ENCODE data around the gene LRRC2. TPM values are rescaled to one million over a fixed set of nuclear protein-coding genes. Genes with fewer than 3 reads are reported as not detected.
A peak's percentile ranks its signal among the peaks of the same experiment; 100 is the strongest.

The LRRC2 gene
- total and polyA plus RNA-seq, 9 of the 15 experiments (the other 6 are each of a cell fraction or from before 2014, with no cell fraction given) = 0.01 to 0.04 (median 0.03) TPM; not detected in 5

DNA sequence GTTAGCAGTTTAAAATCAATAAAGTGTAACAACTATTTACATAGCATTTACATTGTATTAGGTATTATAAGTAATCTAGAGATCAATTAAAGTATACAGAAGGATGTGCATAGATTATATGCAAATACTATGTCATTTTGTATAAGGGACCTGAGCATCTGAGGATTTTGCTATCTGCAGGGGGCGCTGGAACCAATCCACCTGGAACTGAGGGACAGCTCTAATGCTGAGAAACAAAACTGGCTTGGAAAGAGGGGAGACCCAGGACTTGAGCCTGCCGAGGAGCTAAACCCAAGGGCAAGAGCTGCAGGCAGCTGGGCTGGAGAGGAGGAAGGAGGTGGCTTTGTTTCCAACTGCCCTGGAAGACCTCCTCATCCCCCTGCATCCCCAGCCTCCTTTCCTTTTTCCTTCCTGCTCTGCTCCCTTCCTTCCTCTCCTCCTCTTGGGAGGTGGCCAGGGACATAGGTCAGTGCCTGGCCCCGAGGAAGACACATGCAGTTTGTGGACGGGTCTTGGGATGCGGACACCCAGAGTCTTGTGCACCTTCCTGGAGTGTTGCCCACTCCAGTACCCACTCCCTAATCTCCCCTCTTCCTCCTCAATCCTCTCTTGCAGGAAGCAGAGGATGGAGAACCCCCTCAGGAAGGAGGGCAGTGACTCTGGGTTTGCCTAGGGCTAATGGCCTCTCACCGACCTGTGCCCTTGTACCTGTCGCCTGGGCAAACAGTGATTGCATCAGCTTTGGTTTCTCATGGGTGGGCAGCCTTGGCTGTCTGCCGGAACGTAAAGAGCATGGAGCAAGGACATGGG is 69.2 kb downstream of the LRRC2 start (continued):
- TF ChIP-seq NR4A1 (CRISPR knock-in tag; IDR thresholded peaks at IDR 0.05) = no peak
- TF ChIP-seq NR4A1 (tag; IDR thresholded peaks at IDR 0.05) = peak; percentile 62
- TF ChIP-seq, protein P1, sequence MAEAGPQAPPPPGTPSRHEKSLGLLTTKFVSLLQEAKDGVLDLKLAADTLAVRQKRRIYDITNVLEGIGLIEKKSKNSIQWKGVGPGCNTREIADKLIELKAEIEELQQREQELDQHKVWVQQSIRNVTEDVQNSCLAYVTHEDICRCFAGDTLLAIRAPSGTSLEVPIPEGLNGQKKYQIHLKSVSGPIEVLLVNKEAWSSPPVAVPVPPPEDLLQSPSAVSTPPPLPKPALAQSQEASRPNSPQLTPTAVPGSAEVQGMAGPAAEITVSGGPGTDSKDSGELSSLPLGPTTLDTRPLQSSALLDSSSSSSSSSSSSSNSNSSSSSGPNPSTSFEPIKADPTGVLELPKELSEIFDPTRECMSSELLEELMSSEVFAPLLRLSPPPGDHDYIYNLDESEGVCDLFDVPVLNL (CRISPR knock-in tag; IDR thresholded peaks at IDR 0.05; ENCODE audit: low read depth) = no peak
- TF ChIP-seq CTBP1 (IDR thresholded peaks at IDR 0.05; ENCODE audit: borderline replicate concordance) = peak; percentile 14; the same call in 1 of the 2 replicates
- 0 out of 2 replicates have a peak, but pooled peaks have one; percentile 15 for TF ChIP-seq ZNF644 (tag; IDR thresholded peaks at IDR 0.05; ENCODE audit: low read depth)
- peak; percentile 71; the same call in 1 of the 2 replicates for TF ChIP-seq PHB (CRISPR knock-in tag; IDR thresholded peaks at IDR 0.05)
- TF ChIP-seq RAD21 (CRISPR knock-in tag; conservative IDR thresholded peaks at IDR 0.05 in 1 of 2, IDR thresholded peaks at IDR 0.05 in 1 of 2) = peak; percentile 73 to 86
- TF ChIP-seq REST (IDR thresholded peaks at IDR 0.05; ENCODE audit: borderline replicate concordance) = peak; percentile 88; the same call in 1 of the 2 replicates
- no peak for TF ChIP-seq REST (CRISPR knock-in tag; IDR thresholded peaks at IDR 0.05; ENCODE audit: low read depth)
- TF ChIP-seq MYC (IDR thresholded peaks at IDR 0.05; ENCODE audit: low read depth, low read length) = no peak
- no peak for TF ChIP-seq MYC (CRISPR knock-in tag; IDR thresholded peaks at IDR 0.05; ENCODE audit: borderline replicate concordance, low read depth)
- TF ChIP-seq ZBTB17 (CRISPR knock-in tag; IDR thresholded peaks at IDR 0.05) = 0 out of 2 replicates have a peak, but pooled peaks have one; percentile 56
- no peak for TF ChIP-seq ZNF23 (CRISPR knock-in tag; IDR thresholded peaks at IDR 0.05)
- peak; percentile 46; the same call in 1 of the 2 replicates for TF ChIP-seq JUND (IDR thresholded peaks at IDR 0.05; ENCODE audit: borderline replicate concordance, low read depth, low read length)
- TF ChIP-seq JUND (tag; IDR thresholded peaks at IDR 0.05; ENCODE audit: borderline replicate concordance, low read depth, low read length) = no peak
- TF ChIP-seq MIER1 (IDR thresholded peaks at IDR 0.05; ENCODE audit: low read depth) = no peak
- TF ChIP-seq L3MBTL2 (IDR thresholded peaks at IDR 0.05) = 0 out of 2 replicates have a peak, but pooled peaks have one; percentile 14
